ENCODE results near the gene SSBP4. TPM values are rescaled to one million over a fixed set of nuclear protein-coding genes. Genes with fewer than 3 reads are reported as not detected.
A peak's percentile ranks its signal among the peaks of the same experiment; 100 is the strongest.

Gene SSBP4
- total RNA-seq, 4 donors from 2014 or later = 23.7 to 48.1 (median 26.1) TPM

DNA sequence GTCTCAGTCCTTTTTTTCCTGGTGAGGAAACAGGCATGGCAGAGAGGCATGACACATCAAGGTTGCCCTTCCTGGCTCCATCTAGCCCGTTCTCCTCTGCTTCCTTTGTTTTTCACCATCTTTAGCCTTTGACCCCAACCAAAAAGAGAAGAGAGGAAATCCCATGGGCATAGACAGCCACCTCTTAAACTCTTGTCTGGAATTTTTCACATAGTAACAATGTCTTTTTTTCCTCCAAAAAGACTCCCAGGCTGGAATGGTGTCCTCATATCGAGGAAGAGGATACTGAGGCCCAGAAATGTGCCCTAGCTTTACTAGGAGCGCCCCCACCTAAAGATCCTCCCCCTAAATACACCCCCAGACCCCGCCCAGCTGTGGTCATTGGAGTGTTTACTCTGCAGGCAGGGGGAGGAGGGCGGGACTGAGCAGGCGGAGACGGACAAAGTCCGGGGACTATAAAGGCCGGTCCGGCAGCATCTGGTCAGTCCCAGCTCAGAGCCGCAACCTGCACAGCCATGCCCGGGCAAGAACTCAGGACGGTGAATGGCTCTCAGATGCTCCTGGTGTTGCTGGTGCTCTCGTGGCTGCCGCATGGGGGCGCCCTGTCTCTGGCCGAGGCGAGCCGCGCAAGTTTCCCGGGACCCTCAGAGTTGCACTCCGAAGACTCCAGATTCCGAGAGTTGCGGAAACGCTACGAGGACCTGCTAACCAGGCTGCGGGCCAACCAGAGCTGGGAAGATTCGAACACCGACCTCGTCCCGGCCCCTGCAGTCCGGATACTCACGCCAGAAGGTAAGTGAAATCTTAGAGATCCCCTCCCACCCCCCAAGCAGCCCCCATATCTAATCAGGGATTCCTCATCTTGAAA is 33.3 kb upstream of the SSBP4 start, which contains the start of gene GDF15:
Gene GDF15 (plus strand): TSS at position 484 of the 868 bp plus-strand sequence. CDS start 32 bp downstream, at position 516.
- 7 to 61% methylated on average over 13 to 18 of the region's 33 CpGs for WGBS, 2 donors
- DNase-seq = no peak
- intact Hi-C loops (cut with DNase I) = no loop called here
- Histone ChIP-seq H3K36me3 (no peaks in the 10 kb centered on the region), H3K4me1 (peaks cover 3 to 48% (median 24%) of the 10 kb centered on the region in 3 donors), H3K27ac (peak within 1 kb of the TSS in 3 of 4 donors; percentile 10 to 51 (median 15)), H3K4me3 (peak within 1 kb of the TSS in 3 of 4 donors; percentile 8 to 49 (median 37)), H3K9me3 (no peaks in the 10 kb centered on the region), H3K27me3 (peaks cover 0 to 39% (median 0%) of the 10 kb centered on the region in 4 donors)
- TF ChIP-seq, protein P1, sequence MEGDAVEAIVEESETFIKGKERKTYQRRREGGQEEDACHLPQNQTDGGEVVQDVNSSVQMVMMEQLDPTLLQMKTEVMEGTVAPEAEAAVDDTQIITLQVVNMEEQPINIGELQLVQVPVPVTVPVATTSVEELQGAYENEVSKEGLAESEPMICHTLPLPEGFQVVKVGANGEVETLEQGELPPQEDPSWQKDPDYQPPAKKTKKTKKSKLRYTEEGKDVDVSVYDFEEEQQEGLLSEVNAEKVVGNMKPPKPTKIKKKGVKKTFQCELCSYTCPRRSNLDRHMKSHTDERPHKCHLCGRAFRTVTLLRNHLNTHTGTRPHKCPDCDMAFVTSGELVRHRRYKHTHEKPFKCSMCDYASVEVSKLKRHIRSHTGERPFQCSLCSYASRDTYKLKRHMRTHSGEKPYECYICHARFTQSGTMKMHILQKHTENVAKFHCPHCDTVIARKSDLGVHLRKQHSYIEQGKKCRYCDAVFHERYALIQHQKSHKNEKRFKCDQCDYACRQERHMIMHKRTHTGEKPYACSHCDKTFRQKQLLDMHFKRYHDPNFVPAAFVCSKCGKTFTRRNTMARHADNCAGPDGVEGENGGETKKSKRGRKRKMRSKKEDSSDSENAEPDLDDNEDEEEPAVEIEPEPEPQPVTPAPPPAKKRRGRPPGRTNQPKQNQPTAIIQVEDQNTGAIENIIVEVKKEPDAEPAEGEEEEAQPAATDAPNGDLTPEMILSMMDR (IDR thresholded peaks at IDR 0.05) = peak in 5 of 6 experiments; percentile 21 to 64 (median 43)
- peak in 2 of 4 donors; percentile 31 to 67 for TF ChIP-seq POLR2A (IDR thresholded peaks at IDR 0.05)

DNA sequence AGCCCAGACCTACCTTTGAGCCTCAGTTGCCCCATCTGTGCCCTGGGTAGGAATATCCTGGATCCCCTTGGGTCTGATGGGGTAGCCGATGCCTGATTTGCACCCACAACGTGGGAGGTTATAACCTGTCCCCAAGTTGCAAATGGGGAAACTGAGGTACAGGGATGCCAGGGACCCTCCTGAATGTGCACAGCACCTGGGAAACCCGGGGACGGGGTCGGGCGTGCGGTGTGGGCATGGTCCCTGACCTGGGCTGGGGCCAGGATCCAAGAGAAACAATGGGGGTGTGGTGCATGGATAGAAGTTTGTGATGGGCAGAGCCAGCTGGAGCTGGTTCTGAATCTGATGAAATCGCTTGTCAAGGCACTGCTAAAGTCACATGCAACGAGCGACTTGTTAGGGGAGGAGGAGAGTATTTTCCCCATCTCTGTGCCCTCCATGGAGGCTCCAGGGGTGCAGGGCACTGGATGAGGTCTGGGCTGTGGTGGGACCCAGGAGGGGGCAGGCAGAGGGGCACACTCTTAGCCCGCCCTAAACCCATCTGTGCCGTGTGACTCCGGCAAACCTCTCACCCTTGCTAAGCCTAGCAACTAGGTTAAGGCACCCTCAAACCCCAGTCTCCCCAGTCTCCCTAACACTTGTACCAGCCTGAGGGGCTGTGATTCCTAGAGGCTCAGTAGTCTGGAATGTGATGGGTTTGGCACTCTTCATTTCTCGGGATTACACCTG is 32.5 kb upstream of the SSBP4 start:
- H3K9me3 ChIP-seq = no peaks in the 10 kb centered on the region
- no peak for DNase-seq
- intact Hi-C loops (cut with DNase I) = no loop called here
- H3K4me1 ChIP-seq = peaks cover 3 to 44% (median 23%) of the 10 kb centered on the region in 3 donors
- H3K27ac ChIP-seq = peak overlapping the region in 3 of 4 donors; percentile 10 to 51 (median 15)
- H3K27me3 ChIP-seq = peaks cover 0 to 39% (median 0%) of the 10 kb centered on the region in 4 donors
- peak overlapping the region in 3 of 4 donors; percentile 8 to 49 (median 37) for H3K4me3 ChIP-seq
- TF ChIP-seq POLR2A (IDR thresholded peaks at IDR 0.05) = no peak
- TF ChIP-seq, protein P1 (IDR thresholded peaks at IDR 0.05) = no peak
- WGBS, 2 donors = 61 to 62% methylated on average over 5 to 11 of the region's 14 CpGs
- no peaks in the 10 kb centered on the region for H3K36me3 ChIP-seq

DNA sequence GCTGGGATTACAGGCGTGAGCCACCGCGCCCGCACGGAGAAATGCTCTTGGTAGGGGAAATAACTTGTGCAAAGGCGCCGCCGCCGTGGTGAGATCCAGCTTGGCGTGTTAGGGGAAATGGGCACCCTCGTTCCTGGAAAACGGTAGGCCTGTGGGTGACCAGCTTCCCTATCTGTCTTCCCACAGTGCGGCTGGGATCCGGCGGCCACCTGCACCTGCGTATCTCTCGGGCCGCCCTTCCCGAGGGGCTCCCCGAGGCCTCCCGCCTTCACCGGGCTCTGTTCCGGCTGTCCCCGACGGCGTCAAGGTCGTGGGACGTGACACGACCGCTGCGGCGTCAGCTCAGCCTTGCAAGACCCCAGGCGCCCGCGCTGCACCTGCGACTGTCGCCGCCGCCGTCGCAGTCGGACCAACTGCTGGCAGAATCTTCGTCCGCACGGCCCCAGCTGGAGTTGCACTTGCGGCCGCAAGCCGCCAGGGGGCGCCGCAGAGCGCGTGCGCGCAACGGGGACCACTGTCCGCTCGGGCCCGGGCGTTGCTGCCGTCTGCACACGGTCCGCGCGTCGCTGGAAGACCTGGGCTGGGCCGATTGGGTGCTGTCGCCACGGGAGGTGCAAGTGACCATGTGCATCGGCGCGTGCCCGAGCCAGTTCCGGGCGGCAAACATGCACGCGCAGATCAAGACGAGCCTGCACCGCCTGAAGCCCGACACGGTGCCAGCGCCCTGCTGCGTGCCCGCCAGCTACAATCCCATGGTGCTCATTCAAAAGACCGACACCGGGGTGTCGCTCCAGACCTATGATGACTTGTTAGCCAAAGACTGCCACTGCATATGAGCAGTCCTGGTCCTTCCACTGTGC is 30.9 kb upstream of the SSBP4 start:
- Histone ChIP-seq H3K27ac (peak overlapping the region; percentile 3 to 50 (median 30)), H3K36me3 (no peaks in the 10 kb centered on the region), H3K4me1 (peaks cover 3 to 37% (median 19%) of the 10 kb centered on the region in 3 donors), H3K4me3 (peak overlapping the region; percentile 3 to 58 (median 32)), H3K9me3 (no peaks in the 10 kb centered on the region), H3K27me3 (peaks cover 0 to 39% (median 0%) of the 10 kb centered on the region in 4 donors)
- intact Hi-C loops (cut with DNase I) = no loop called here
- TF ChIP-seq POLR2A (IDR thresholded peaks at IDR 0.05) = peak in 1 of 4 donors; percentile 11
- TF ChIP-seq, protein P1 (IDR thresholded peaks at IDR 0.05) = peak; percentile 99 to 100 (median 99)
- WGBS, 2 donors = 12 to 25% methylated on average over 16 to 18 of the region's 86 CpGs
- peak; percentile 56 for DNase-seq

DNA sequence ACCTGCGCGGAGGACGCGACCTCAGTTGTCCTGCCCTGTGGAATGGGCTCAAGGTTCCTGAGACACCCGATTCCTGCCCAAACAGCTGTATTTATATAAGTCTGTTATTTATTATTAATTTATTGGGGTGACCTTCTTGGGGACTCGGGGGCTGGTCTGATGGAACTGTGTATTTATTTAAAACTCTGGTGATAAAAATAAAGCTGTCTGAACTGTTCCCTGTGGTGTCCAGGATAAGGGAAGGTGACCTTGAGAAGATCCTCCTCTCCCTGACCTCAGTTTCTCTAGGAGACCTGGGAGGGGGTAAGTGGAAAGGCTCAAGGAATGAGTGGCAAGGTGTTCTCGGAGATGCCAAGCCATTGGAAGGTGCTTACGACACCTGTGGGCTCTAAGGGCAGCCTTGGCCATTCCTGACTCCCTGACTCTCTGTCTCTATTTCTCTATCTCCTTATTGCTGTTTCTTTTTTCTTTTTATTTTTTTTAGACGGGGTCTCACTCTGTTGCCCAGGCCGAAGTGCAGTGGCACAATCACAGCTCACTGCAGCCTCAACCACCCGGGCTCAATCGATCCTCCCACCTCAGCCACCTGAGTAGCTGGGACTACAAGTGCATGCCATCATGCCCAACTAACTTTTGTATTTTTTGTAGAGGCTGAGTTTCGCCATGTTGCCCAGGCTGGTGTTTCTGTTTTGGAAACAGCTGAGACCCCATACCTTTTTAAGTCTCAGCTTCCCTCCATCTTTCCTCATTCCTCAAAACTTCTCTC is 30.1 kb upstream of the SSBP4 start:
- no peaks in the 10 kb centered on the region for H3K9me3 ChIP-seq
- intact Hi-C loops (cut with DNase I) = no loop called here
- peaks cover 3 to 37% (median 19%) of the 10 kb centered on the region in 3 donors for H3K4me1 ChIP-seq
- peak overlapping the region in 2 of 4 donors; percentile 37 to 58 for H3K4me3 ChIP-seq
- WGBS, 2 donors = 76 to 80% methylated on average over 13 of the region's 13 CpGs
- no peak for DNase-seq
- peak overlapping the region in 1 of 4 donors; percentile 50 for H3K27ac ChIP-seq
- TF ChIP-seq, protein P1 (IDR thresholded peaks at IDR 0.05) = no peak
- TF ChIP-seq POLR2A (IDR thresholded peaks at IDR 0.05) = no peak
- H3K27me3 ChIP-seq = peaks cover 0 to 38% (median 0%) of the 10 kb centered on the region in 4 donors
- no peaks in the 10 kb centered on the region for H3K36me3 ChIP-seq
